ENCODE results near the gene BRINP2. TPM values are rescaled to one million over a fixed set of nuclear protein-coding genes. Genes with fewer than 3 reads are reported as not detected.
A peak's percentile ranks its signal among the peaks of the same experiment; 100 is the strongest.

BRINP2 gene
- total and polyA plus RNA-seq, 2 of the 4 experiments (the other 2 are of a cell fraction): not detected

- Histone ChIP-seq H2AK5ac (ENCODE audit: low read depth, low read length) (peak overlapping the region; percentile 74; the same call in 1 of the 2 replicates), H3K4ac (ENCODE audit: low read depth, low read length) (0 out of 2 replicates have a peak overlapping the region, but pooled peaks have one; percentile 10), H2BK15ac (ENCODE audit: low read depth, low read length) (0 out of 3 replicates have a peak overlapping the region, but pooled peaks have one; percentile 2), H3K23ac (ENCODE audit: low read depth, low read length) (0 out of 2 replicates have a peak overlapping the region, but pooled peaks have one; percentile 24), H3K36me3 (ENCODE audit: control insufficient read depth, insufficient read depth, low read length) (no peaks in the 10 kb centered on the region), H3K9ac (ENCODE audit: low read depth, low read length) (no peak overlapping the region), H3K9me1 (ENCODE audit: insufficient read depth, low read length) (peaks cover 5% of the 10 kb centered on the region), H3K4me1 (ENCODE audit: control insufficient read depth, insufficient read depth, low read length) (peaks cover 6% of the 10 kb centered on the region), H4K5ac (ENCODE audit: low read depth, low read length) (no peak overlapping the region), H2AFZ (replicated peaks; ENCODE audit: low read length, poor library complexity) (no peak overlapping the region), H3K14ac (replicated peaks; ENCODE audit: low read depth, low read length) (no peak overlapping the region; the same call in 1 of the 2 replicates), H3K27ac (ENCODE audit: insufficient read depth, low read length) (no peak overlapping the region), H3K79me1 (ENCODE audit: low read depth in 1 of 2, low read length in 2 of 2) (no peaks in the 10 kb centered on the region), H4K20me1 (ENCODE audit: insufficient read depth, low read length) (no peaks in the 10 kb centered on the region), H3K4me2 (ENCODE audit: low read depth, low read length) (no peak overlapping the region), H2BK5ac (ENCODE audit: low read depth, low read length, poor library complexity, severe bottlenecking) (no peak overlapping the region), H2BK20ac (ENCODE audit: low read depth, low read length) (peak overlapping the region; percentile 63), H3K9me3 (ENCODE audit: control insufficient read depth, insufficient read depth, low read length) (no peaks in the 10 kb centered on the region), H2AK9ac (replicated peaks; ENCODE audit: low read depth, low read length, poor library complexity) (no peak overlapping the region), H3K4me3 (ENCODE audit: insufficient read depth, low read depth, low read length) (no peak overlapping the region), H3K27me3 (ENCODE audit: control insufficient read depth, insufficient read depth, low read length) (no peaks in the 10 kb centered on the region), H3K56ac (ENCODE audit: extremely low read depth, insufficient read depth, low read length) (no peak overlapping the region), H4K8ac (ENCODE audit: low read depth in 2 of 2, low read length in 2 of 2) (no peak overlapping the region), H4K91ac (ENCODE audit: insufficient read depth, low read depth, low read length) (0 out of 2 replicates have a peak overlapping the region, but pooled peaks have one; percentile 15), H2BK120ac (ENCODE audit: low read depth, low read length) (no peak overlapping the region), H3K18ac (ENCODE audit: low read depth, low read length) (peak overlapping the region; percentile 26)
- intact Hi-C loops (cut with micrococcal nuclease): loop anchor here (5.0 kb wide), 2 partner anchors 50 to 720 kb away; no protein-coding TSS in a partner anchor
- no TSS peak for BruUV-seq (replicated peaks)
- CTCF ChIA-PET: no interaction called here
- TF ChIP-seq SMC3 (IDR thresholded peaks at IDR 0.05; ENCODE audit: low read depth, low read length): no peak
- TF ChIP-seq RAD21 (IDR thresholded peaks at IDR 0.05; ENCODE audit: low read length): no peak
- no peak for TF ChIP-seq MAFK (IDR thresholded peaks at IDR 0.05; ENCODE audit: low read depth, low read length)
- no peak for TF ChIP-seq RCOR1 (IDR thresholded peaks at IDR 0.05; ENCODE audit: insufficient replicate concordance, low read length)
- dilution Hi-C loops (cut with HindIII; ENCODE audit: low sequenced_read_pairs, unreplicated experiment): no loop called here
- in situ Hi-C loops (cut with MboI; ENCODE audit: low sequenced_read_pairs): no loop called here
- ATAC-seq (ENCODE audit: low read depth) (0 out of 2 replicates have a peak, but pooled peaks have one; percentile 8), DNase-seq (peak; percentile 28)
- POLR2A ChIA-PET (ENCODE audit: unreplicated experiment): interaction anchor here (0.6 kb wide), 1 partner anchor 1005 kb away, joined by 5 read pairs; no protein-coding TSS in a partner anchor
Observed at GRCh38 chr1:177206831-177207355, 36.1 kb downstream of the BRINP2 start.

Data from IMR-90 (cell line).